Mesenchymal stem cell (in vitro differentiated cells and primary cell): ENCODE results near the gene RANBP3.
A peak's percentile ranks its signal among the peaks of the same experiment; 100 is the strongest.

Source experiments
- DNase-seq: peaks from one replicate; pipeline ENCODE4 v3.0.0-alpha.2; 2013
- H2AFZ ChIP-seq: one replicate; pipeline ENCODE4 v1.6.1; 2013; ENCODE audit warnings: low read depth, mild to moderate bottlenecking, control low read depth, inconsistent platforms, low read length, moderate library complexity
- H2AK5ac ChIP-seq: 2 replicates; pipeline ENCODE4 v1.6.1; 2013; ENCODE audit warnings: low read length, moderate library complexity, mild to moderate bottlenecking, inconsistent platforms; ENCODE audit not compliant: severe bottlenecking
- H2BK120ac ChIP-seq: one replicate; pipeline ENCODE4 v1.6.1; 2013; ENCODE audit warnings: low read depth, mild to moderate bottlenecking, inconsistent platforms, low read length, moderate library complexity
- H2BK12ac ChIP-seq, 2 experiments: one replicate each; pipeline ENCODE4 v1.6.1; 2013; ENCODE audit warnings: inconsistent platforms in 2 of 2, low read length in 2 of 2, mild to moderate bottlenecking in 2 of 2, moderate library complexity in 2 of 2, control low read depth in 1 of 2
- H2BK15ac ChIP-seq: one replicate; pipeline ENCODE4 v1.6.1; 2013; ENCODE audit warnings: mild to moderate bottlenecking, low read depth, inconsistent platforms; ENCODE audit not compliant: poor library complexity, severe bottlenecking
- H2BK5ac ChIP-seq: 2 replicates; pipeline ENCODE4 v1.6.1; 2013; ENCODE audit warnings: low read depth, mild to moderate bottlenecking, low read length, control low read depth, inconsistent platforms; ENCODE audit not compliant: poor library complexity, severe bottlenecking
- H3K14ac ChIP-seq, 2 experiments: one replicate each; pipeline ENCODE4 v1.6.1; 2013; ENCODE audit warnings: inconsistent platforms in 2 of 2, low read length in 2 of 2, control low read depth in 1 of 2, mild to moderate bottlenecking in 1 of 2, moderate library complexity in 1 of 2
- H3K18ac ChIP-seq, 2 experiments: one replicate each; pipeline ENCODE4 v1.6.1; 2013; ENCODE audit warnings: inconsistent platforms in 2 of 2, low read length in 2 of 2, control low read depth in 1 of 2, low read depth in 1 of 2, mild to moderate bottlenecking in 1 of 2
- H3K23ac ChIP-seq, 2 experiments: one replicate each; pipeline ENCODE4 v1.6.1; 2013; ENCODE audit warnings: inconsistent platforms in 2 of 2, low read length in 2 of 2, mild to moderate bottlenecking in 2 of 2, moderate library complexity in 2 of 2, control low read depth in 1 of 2
- H3K27ac ChIP-seq: 2 replicates; pipeline ENCODE4 v1.5.1; 2013; ENCODE audit warnings: mild to moderate bottlenecking, moderate library complexity, low read length, control low read depth, inconsistent platforms; ENCODE audit not compliant: poor library complexity, severe bottlenecking
- H3K27me3 ChIP-seq, 2 experiments: 2 replicates each; pipeline versions ENCODE4 v1.6.1 to v1.7.0; 2013; ENCODE audit warnings: low read length in 2 of 2, mild to moderate bottlenecking in 2 of 2, moderate library complexity in 2 of 2, control low read depth in 1 of 2, inconsistent platforms in 1 of 2; ENCODE audit not compliant: control insufficient read depth in 1 of 2, insufficient read depth in 1 of 2
- H3K36me3 ChIP-seq, 2 experiments: 2 replicates each; pipeline versions ENCODE4 v1.6.1 to v1.7.0; 2013; ENCODE audit warnings: low read length in 2 of 2, control low read depth in 1 of 2, inconsistent platforms in 1 of 2, low read depth in 1 of 2, mild to moderate bottlenecking in 1 of 2; ENCODE audit not compliant: insufficient read depth in 2 of 2, control insufficient read depth in 1 of 2
- H3K4ac ChIP-seq, 2 experiments: one replicate each; pipeline ENCODE4 v1.6.1; 2013; ENCODE audit warnings: inconsistent platforms in 2 of 2, low read length in 2 of 2, mild to moderate bottlenecking in 2 of 2, moderate library complexity in 2 of 2, control low read depth in 1 of 2, low read depth in 1 of 2
- H3K4me1 ChIP-seq: 2 replicates; pipeline ENCODE4 v1.6.1; 2013; ENCODE audit warnings: low read depth, low read length, control low read depth; ENCODE audit not compliant: control insufficient read depth, insufficient read depth
- H3K4me2 ChIP-seq: 2 replicates; pipeline ENCODE4 v1.6.1; 2013; ENCODE audit warnings: low read length, mild to moderate bottlenecking, inconsistent platforms; ENCODE audit not compliant: poor library complexity, severe bottlenecking
- H3K4me3 ChIP-seq, 2 experiments: 2 replicates each; pipeline versions ENCODE4 v1.5.1 to v1.7.0; 2013; ENCODE audit warnings: low read length in 2 of 2, mild to moderate bottlenecking in 2 of 2, control low read depth in 1 of 2, low read depth in 1 of 2; ENCODE audit not compliant: insufficient read depth in 1 of 2
- H3K79me1 ChIP-seq: replicated peaks from 2 replicates; pipeline ENCODE4 v1.6.1; 2013; ENCODE audit warnings: mild to moderate bottlenecking, control low read depth, low read length, inconsistent platforms; ENCODE audit not compliant: poor library complexity, severe bottlenecking
- H3K9ac ChIP-seq: 2 replicates; pipeline ENCODE4 v1.7.0; 2013; ENCODE audit warnings: mild to moderate bottlenecking, low read length, moderate library complexity
- H3K9me3 ChIP-seq: 2 replicates; pipeline ENCODE4 v1.7.0; 2013; ENCODE audit warnings: mild to moderate bottlenecking, low read length; ENCODE audit not compliant: control insufficient read depth
- H4K8ac ChIP-seq: one replicate; pipeline ENCODE4 v1.6.1; 2013; ENCODE audit warnings: inconsistent platforms, mild to moderate bottlenecking, low read length, moderate library complexity
- H4K91ac ChIP-seq: one replicate; pipeline ENCODE4 v1.6.1; 2013; ENCODE audit warnings: mild to moderate bottlenecking, low read length, inconsistent platforms
- WGBS: methylation state at CpG from one replicate; pipeline ENCODE4 v1.1.7; 2013; ENCODE audit warnings: mixed read lengths; 5-methylcytosine and 5-hydroxymethylcytosine counted together

Gene RANBP3

GRCh38 chr19:5952193-5953029 lies 25.5 kb downstream of the RANBP3 start:
- peaks cover 46% of the 10 kb centered on the region for H3K79me1 ChIP-seq
- H3K4me1 ChIP-seq, result peaks cover 33% of the 10 kb centered on the region
- peak overlapping the region in 1 of 2 experiments; percentile 62 for H3K14ac ChIP-seq
- no peak overlapping the region for H2BK120ac ChIP-seq
- WGBS, result 89% methylated on average over 17 of the region's 18 CpGs
- peak overlapping the region in 1 of 2 experiments; percentile 24 for H3K23ac ChIP-seq
- no peak overlapping the region for H3K4me3 ChIP-seq
- DNase-seq, result no peak
- H2BK5ac ChIP-seq, result no peak overlapping the region
- H4K91ac ChIP-seq, result no peak overlapping the region
- H3K4me2 ChIP-seq, result no peak overlapping the region
- H4K8ac ChIP-seq, result no peak overlapping the region
- H3K27ac ChIP-seq, result no peak overlapping the region
- H2AFZ ChIP-seq, result no peak overlapping the region
- H2BK12ac ChIP-seq, result peak overlapping the region in 1 of 2 experiments; percentile 10
- H3K27me3 ChIP-seq, result no peaks in the 10 kb centered on the region
- H3K4ac ChIP-seq, result no peak overlapping the region
- H3K9me3 ChIP-seq, result no peaks in the 10 kb centered on the region
- peak overlapping the region; percentile 15 to 62 for H3K18ac ChIP-seq
- peak overlapping the region; percentile 55 for H3K9ac ChIP-seq
- peaks cover 17 to 26% of the 10 kb centered on the region in 2 experiments for H3K36me3 ChIP-seq
- H2AK5ac ChIP-seq, result no peak overlapping the region
- H2BK15ac ChIP-seq, result peak overlapping the region; percentile 73

DNA sequence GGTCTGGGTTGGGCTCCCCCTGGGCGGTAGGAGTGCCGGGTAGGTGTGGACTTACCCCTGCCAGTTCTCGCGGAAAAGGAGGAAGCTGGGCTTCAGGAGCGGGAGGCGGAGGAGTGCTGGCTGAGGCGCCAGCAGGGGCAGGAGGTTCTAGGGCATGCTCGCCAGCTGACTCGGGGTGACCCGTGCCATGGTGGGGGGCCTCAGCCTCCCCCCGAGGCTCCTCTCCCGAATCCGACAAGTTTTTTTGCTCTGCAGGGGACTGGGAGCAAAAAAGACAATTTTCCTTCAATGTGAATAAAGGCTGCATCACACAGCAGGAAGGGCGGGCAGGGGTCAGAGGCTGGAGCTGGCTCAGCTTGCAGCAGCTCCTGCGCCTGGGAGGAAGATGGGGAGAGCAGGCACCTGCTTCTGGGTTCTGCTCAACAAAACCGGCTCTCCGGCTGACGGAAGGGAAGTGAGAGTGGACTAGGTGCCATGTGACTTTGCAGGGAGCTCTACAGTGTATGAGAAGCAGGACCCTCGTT lies 26.5 kb downstream of the RANBP3 start:
- H2BK5ac ChIP-seq, result no peak overlapping the region
- no peak overlapping the region for H2AK5ac ChIP-seq
- H2BK15ac ChIP-seq, result no peak overlapping the region
- DNase-seq, result no peak
- no peaks in the 10 kb centered on the region for H3K27me3 ChIP-seq
- no peak overlapping the region for H3K4me2 ChIP-seq
- H3K4ac ChIP-seq, result no peak overlapping the region
- H3K14ac ChIP-seq, result no peak overlapping the region
- no peak overlapping the region for H2AFZ ChIP-seq
- H3K9ac ChIP-seq, result no peak overlapping the region
- peak overlapping the region in 1 of 2 experiments; percentile 11 for H3K18ac ChIP-seq
- no peaks in the 10 kb centered on the region for H3K9me3 ChIP-seq
- H3K27ac ChIP-seq, result no peak overlapping the region
- no peak overlapping the region for H3K4me3 ChIP-seq
- WGBS, result 83% methylated on average over 19 of the region's 19 CpGs
- no peak overlapping the region for H4K91ac ChIP-seq
- H2BK120ac ChIP-seq, result no peak overlapping the region
- H3K36me3 ChIP-seq, result peaks cover 17 to 32% of the 10 kb centered on the region in 2 experiments
- peaks cover 49% of the 10 kb centered on the region for H3K79me1 ChIP-seq
- H3K4me1 ChIP-seq, result peaks cover 32% of the 10 kb centered on the region
- no peak overlapping the region for H2BK12ac ChIP-seq
- no peak overlapping the region for H3K23ac ChIP-seq
- H4K8ac ChIP-seq, result no peak overlapping the region

- 91% methylated on average over 3 of the region's 3 CpGs for WGBS
- H2AFZ ChIP-seq, result no peak overlapping the region
- DNase-seq, result no peak
- H3K36me3 ChIP-seq, result peaks cover 19 to 39% of the 10 kb centered on the region in 2 experiments
- H2BK12ac ChIP-seq, result no peak overlapping the region
- H2AK5ac ChIP-seq, result no peak overlapping the region
- H3K9ac ChIP-seq, result no peak overlapping the region
- no peaks in the 10 kb centered on the region for H3K9me3 ChIP-seq
- no peak overlapping the region for H3K27ac ChIP-seq
- no peak overlapping the region for H2BK120ac ChIP-seq
- H4K91ac ChIP-seq, result no peak overlapping the region
- H3K27me3 ChIP-seq, result no peaks in the 10 kb centered on the region
- no peak overlapping the region for H3K14ac ChIP-seq
- no peak overlapping the region for H3K23ac ChIP-seq
- peaks cover 34% of the 10 kb centered on the region for H3K4me1 ChIP-seq
- no peak overlapping the region for H3K4me3 ChIP-seq
- no peak overlapping the region for H2BK15ac ChIP-seq
- no peak overlapping the region for H2BK5ac ChIP-seq
- H3K79me1 ChIP-seq, result peaks cover 55% of the 10 kb centered on the region
- H4K8ac ChIP-seq, result no peak overlapping the region
- H3K4me2 ChIP-seq, result no peak overlapping the region
- H3K4ac ChIP-seq, result no peak overlapping the region
- H3K18ac ChIP-seq, result no peak overlapping the region
Observed at GRCh38 chr19:5950741-5951140, 27.2 kb downstream of the RANBP3 start.

- Histone ChIP-seq H4K91ac (no peak overlapping the region), H3K27ac (no peak overlapping the region), H3K4ac (no peak overlapping the region), H3K36me3 (peaks cover 24 to 41% of the 10 kb centered on the region in 2 experiments), H2BK15ac (no peak overlapping the region), H3K18ac (no peak overlapping the region), H3K27me3 (no peaks in the 10 kb centered on the region), H3K9ac (no peak overlapping the region), H3K79me1 (peaks cover 63% of the 10 kb centered on the region), H2BK12ac (no peak overlapping the region), H4K8ac (no peak overlapping the region), H2BK5ac (no peak overlapping the region), H3K9me3 (no peaks in the 10 kb centered on the region), H2BK120ac (no peak overlapping the region), H3K4me2 (no peak overlapping the region), H2AK5ac (no peak overlapping the region), H3K4me3 (no peak overlapping the region), H3K14ac (no peak overlapping the region), H3K4me1 (peaks cover 32% of the 10 kb centered on the region), H3K23ac (no peak overlapping the region), H2AFZ (no peak overlapping the region)
- no peak for DNase-seq
- 97% methylated on average over 13 of the region's 13 CpGs for WGBS
Observed at GRCh38 chr19:5949792-5950305, 28.1 kb downstream of the RANBP3 start.
